K562 (cell line): ENCODE results near the gene C2CD2L. TPM values are rescaled to one million over a fixed set of nuclear protein-coding genes. Genes with fewer than 3 reads are reported as not detected.

ENCODE experiments used
- ATF7 ChIP-seq: fragments of 450-650 bp; IDR thresholded peaks from 2 replicates; pipeline ENCODE4 v1.7.1; 2014; ENCODE audit warnings: mild to moderate bottlenecking, moderate library complexity
- CHCHD3 ChIP-seq: fragments of 250-450 bp; sonication (Bioruptor Pico); IDR thresholded peaks from 2 replicates; pipeline ENCODE4 v2.1.2; 2022; ENCODE audit warnings: mild to moderate bottlenecking
- CHD2 ChIP-seq: IDR thresholded peaks from 2 replicates; pipeline ENCODE4 v1.6.1; 2011; ENCODE audit warnings: low read depth, low read length
- JUND ChIP-seq, 2 experiments: IDR thresholded peaks; 2 replicates in 1 of 2; 3 replicates in 1 of 2; pipeline ENCODE4 v1.6.1; 2011; ENCODE audit warnings: borderline replicate concordance in 2 of 2, low read depth in 2 of 2, low read length in 2 of 2, improper control_type of control experiment in 1 of 2, missing biosample characterization in 1 of 2, missing genetic modification characterization in 1 of 2, missing genetic modification reagents in 1 of 2
- KHSRP ChIP-seq: fragments of 450-650 bp; IDR thresholded peaks from 2 replicates; pipeline ENCODE4 v1.6.1; 2017
- MAX ChIP-seq: sonication (generic); formaldehyde crosslinking; IDR thresholded peaks from 2 replicates; pipeline ENCODE4 v1.9.0; 2022; ENCODE audit warnings: mild to moderate bottlenecking, missing genetic modification reagents
- PBX2 ChIP-seq, 2 experiments: IDR thresholded peaks in 1 of 2; conservative IDR thresholded peaks in 1 of 2; 2 replicates each; pipeline ENCODE4 v1.6.1; 2016; ENCODE audit warnings: low read depth in 2 of 2, mild to moderate bottlenecking in 1 of 2, missing compliant biosample characterization in 1 of 2, missing genetic modification characterization in 1 of 2, moderate library complexity in 1 of 2
- PHF20 ChIP-seq: fragments of 450-650 bp; IDR thresholded peaks from 2 replicates; pipeline ENCODE4 v1.6.1; 2018; ENCODE audit not compliant: partially characterized antibody
- TEAD2 ChIP-seq: fragments of 450-650 bp; IDR thresholded peaks from 2 replicates; pipeline ENCODE4 v1.6.1; 2016; ENCODE audit warnings: missing genetic modification characterization, control low read depth, missing compliant biosample characterization
- ZBTB40 ChIP-seq, 2 experiments: fragments of 450-650 bp in 1 of 2; sonication (generic) in 1 of 2; formaldehyde crosslinking in 1 of 2; IDR thresholded peaks; 2 replicates each; pipeline versions ENCODE4 v1.7.1 to v1.9.0; 2016 to 2022; ENCODE audit warnings: inconsistent platforms in 1 of 2, mild to moderate bottlenecking in 1 of 2, missing genetic modification reagents in 1 of 2
- ZNF280A ChIP-seq: fragments of 450-650 bp; IDR thresholded peaks from 2 replicates; pipeline ENCODE4 v1.6.1; 2018; ENCODE audit warnings: mild to moderate bottlenecking, low read depth; ENCODE audit not compliant: partially characterized antibody
- polyA plus RNA-seq, 8 experiments: library from polyadenylated mRNA; depleted of rRNA in 4 of 8; stranded (reverse) in 5 of 8; unstranded in 3 of 8; fragments of >200 nt; fragmentation: Nextera tagmentation in 2 of 8; fragmentation: Illumina TruSeq in 1 of 8; extraction: Ambion mirVana in 2 of 8; extraction: Trizol in 1 of 8; gene quantifications; 2 replicates each; pipeline versions ENCODE4 v1.2.1 to v1.2.3, GENCODE V29; 2011 to 2014; ENCODE audit warnings: inconsistent platforms in 1 of 8, missing spikeins in 1 of 8
- total RNA-seq, 7 experiments: library from RNA; depleted of rRNA in 6 of 7; stranded (reverse); fragments of >200 nt in 6 of 7; fragmentation: Illumina TruSeq in 2 of 7; extraction: Trizol in 2 of 7; gene quantifications; 2 replicates each; pipeline versions ENCODE4 v1.2.1 to v1.2.3, GENCODE V29; 2011 to 2021; ENCODE audit warnings: low replicate concordance in 1 of 7

Gene C2CD2L
- total and polyA plus RNA-seq, 9 of the 15 experiments (the other 6 are each of a cell fraction or from before 2014, with no cell fraction given) = 0.66 to 41.2 (median 14.8) TPM

- TF ChIP-seq ZNF280A (no peak), CHCHD3 (peak; percentile 77; the same call in 1 of the 2 replicates), CHD2 (peak; percentile 75), PHF20 (peak; percentile 29), PBX2 (CRISPR knock-in tag; IDR thresholded peaks at IDR 0.05; ENCODE audit: low read depth) (peak; percentile 77), PBX2 (tag; conservative IDR thresholded peaks at IDR 0.05; ENCODE audit: low read depth) (peak; percentile 96), TEAD2 (tag) (no peak), JUND (IDR thresholded peaks at IDR 0.05; ENCODE audit: borderline replicate concordance, low read depth, low read length) (peak; percentile 34; the same call in 1 of the 2 replicates), JUND (tag; IDR thresholded peaks at IDR 0.05; ENCODE audit: borderline replicate concordance, low read depth, low read length) (no peak; the same call in 2 of the 3 replicates), MAX (CRISPR knock-in tag) (peak; percentile 98), ZBTB40 (IDR thresholded peaks at IDR 0.05) (peak; percentile 87), ZBTB40 (CRISPR knock-in tag; IDR thresholded peaks at IDR 0.05) (no peak), KHSRP (0 out of 2 replicates have a peak, but pooled peaks have one; percentile 8), ATF7 (peak; percentile 67)
Observed at GRCh38 chr11:119121008-119121810, 14.1 kb downstream of the C2CD2L start, which contains the start of gene HINFP (continued).
